GM12801 (cell line): Measurements from ENCODE around the gene TNS3.

Experiments
- CTCF ChIP-seq: IDR thresholded peaks from one replicate; pipeline ENCODE4 v1.5.1; 2011; ENCODE audit warnings: control low read depth; ENCODE audit not compliant: insufficient read length; ENCODE audit errors: extremely low read depth

The TNS3 gene

GRCh38 chr7:47582764-47583738 is 1.1 kb upstream of the TNS3 start:
- TF ChIP-seq CTCF = no peak

GRCh38 chr7:47581438-47581803 is 490 bp downstream of the TNS3 start:
- TF ChIP-seq CTCF = no peak

GRCh38 chr7:47580811-47581331 is 1.0 kb downstream of the TNS3 start:
- TF ChIP-seq CTCF = no peak

- TF ChIP-seq CTCF = no peak
These were observed 1.7 kb downstream of the TNS3 start for GRCh38 chr7:47580175-47580706.

- TF ChIP-seq CTCF = no peak
These were observed 2.5 kb downstream of the TNS3 start for GRCh38 chr7:47579458-47579857.

GRCh38 chr7:47578579-47579270 is 3.2 kb downstream of the TNS3 start:
- TF ChIP-seq CTCF = no peak

GRCh38 chr7:47577321-47577919 is 4.5 kb downstream of the TNS3 start:
- TF ChIP-seq CTCF = no peak
